GM18517 (cell line): Measurements from ENCODE around the gene AREL1.
"Not testable (repeated sequence)": the region's sequence is repeated elsewhere in the genome, so short reads cannot be mapped to it uniquely, and the experiment has no call there.

Source experiments
- ATAC-seq: cut with Tn5 transposase; IDR thresholded peaks from one replicate; pipeline ENCODE4 v1.9.1; 2021; ENCODE audit warnings: mild to moderate bottlenecking, moderate library complexity; ENCODE audit not compliant: unreplicated experiment

Gene AREL1, protein sequence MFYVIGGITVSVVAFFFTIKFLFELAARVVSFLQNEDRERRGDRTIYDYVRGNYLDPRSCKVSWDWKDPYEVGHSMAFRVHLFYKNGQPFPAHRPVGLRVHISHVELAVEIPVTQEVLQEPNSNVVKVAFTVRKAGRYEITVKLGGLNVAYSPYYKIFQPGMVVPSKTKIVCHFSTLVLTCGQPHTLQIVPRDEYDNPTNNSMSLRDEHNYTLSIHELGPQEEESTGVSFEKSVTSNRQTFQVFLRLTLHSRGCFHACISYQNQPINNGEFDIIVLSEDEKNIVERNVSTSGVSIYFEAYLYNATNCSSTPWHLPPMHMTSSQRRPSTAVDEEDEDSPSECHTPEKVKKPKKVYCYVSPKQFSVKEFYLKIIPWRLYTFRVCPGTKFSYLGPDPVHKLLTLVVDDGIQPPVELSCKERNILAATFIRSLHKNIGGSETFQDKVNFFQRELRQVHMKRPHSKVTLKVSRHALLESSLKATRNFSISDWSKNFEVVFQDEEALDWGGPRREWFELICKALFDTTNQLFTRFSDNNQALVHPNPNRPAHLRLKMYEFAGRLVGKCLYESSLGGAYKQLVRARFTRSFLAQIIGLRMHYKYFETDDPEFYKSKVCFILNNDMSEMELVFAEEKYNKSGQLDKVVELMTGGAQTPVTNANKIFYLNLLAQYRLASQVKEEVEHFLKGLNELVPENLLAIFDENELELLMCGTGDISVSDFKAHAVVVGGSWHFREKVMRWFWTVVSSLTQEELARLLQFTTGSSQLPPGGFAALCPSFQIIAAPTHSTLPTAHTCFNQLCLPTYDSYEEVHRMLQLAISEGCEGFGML

DNA sequence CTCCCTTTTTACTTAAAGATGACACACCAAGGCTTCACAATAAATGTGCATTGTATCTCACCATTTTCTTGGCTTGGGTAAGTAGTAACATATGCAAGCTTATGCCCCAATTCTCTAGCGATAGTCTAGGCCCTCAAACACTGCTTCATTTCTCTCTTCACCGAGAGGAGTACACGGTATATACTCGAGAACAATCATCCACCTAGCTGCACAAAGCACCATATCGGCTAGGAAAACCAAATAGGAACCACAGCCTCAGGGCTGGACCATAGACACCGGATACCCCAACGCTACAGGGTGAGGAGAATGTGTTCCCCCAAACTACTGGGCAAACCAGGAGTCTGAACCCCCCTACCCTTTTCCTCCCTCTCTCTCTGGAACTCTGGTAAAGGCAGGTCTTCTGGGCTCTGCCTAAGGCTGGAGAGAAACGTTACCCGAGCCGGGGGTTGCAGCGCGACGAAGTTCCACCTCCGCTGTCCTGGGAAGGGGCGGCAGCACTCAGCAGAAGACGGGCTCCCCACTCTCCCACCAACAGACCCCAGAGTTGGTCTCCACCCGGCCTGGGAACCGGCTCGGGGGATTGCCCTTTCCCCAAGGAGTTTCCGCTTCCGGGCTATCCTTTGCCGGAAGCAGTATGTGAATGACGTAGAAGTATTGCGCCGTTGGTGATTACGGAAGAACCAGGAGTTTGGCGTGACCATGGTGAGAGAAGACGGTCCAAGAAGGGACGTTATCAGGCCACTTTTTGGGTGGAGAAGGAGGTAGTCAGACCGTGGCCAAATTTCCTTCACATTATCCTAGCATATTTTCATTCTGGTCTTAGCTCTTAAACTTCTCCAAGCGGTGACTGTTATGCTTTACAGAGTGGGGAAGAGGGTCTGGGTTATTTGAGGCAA is at the start of gene AREL1, which contains the start of gene FCF1:
Gene AREL1, minus strand, starts transcription at position 582 of the 896 bp plus-strand sequence. CDS start 27,465 bp downstream, outside the sequence.
Gene FCF1, plus strand, starts transcription at position 646 of the 896 bp plus-strand sequence. Its CDS starts 54 bp downstream, at position 700.
- ATAC-seq, result peak; percentile 81

DNA sequence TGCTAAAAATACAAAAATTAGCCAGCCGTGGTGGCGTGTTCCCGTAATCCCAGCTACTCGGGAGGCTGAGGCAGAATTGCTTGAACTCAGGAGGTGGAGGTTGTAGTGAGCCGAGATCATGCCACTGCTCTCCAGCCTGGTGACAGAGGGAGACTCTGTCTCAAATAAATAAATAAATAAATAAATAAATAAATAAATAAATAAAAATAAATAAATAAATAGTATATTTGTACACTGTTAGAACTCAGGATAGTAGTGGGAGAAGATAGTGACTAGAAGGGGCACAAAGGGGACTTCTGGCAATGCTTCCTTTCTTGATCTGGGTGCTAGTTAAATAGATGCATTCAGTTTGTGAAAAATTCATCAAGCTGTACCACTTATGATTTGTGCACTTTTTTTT is 45.6 kb upstream of the AREL1 start:
- ATAC-seq, result not testable (repeated sequence)

DNA sequence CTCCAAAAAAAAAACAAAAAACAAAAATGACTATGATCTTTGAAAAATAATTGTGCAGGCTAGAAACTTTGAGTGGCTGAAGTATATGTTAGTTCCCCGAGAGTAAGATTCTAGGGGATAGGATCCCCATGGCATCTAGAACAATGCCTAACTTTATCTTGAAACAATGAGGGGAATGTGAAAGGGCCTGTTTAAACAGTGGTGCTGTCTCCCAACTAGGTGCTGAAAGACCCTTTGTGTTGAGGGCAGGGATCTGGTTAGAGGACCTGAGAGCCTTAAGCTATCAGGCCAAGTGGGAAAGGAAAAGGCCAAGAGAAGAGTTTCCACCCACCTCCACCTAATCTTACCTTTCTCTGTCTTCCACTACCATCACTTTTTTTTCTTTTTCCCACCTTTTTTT is 43.4 kb upstream of the AREL1 start:
- no peak for ATAC-seq

DNA sequence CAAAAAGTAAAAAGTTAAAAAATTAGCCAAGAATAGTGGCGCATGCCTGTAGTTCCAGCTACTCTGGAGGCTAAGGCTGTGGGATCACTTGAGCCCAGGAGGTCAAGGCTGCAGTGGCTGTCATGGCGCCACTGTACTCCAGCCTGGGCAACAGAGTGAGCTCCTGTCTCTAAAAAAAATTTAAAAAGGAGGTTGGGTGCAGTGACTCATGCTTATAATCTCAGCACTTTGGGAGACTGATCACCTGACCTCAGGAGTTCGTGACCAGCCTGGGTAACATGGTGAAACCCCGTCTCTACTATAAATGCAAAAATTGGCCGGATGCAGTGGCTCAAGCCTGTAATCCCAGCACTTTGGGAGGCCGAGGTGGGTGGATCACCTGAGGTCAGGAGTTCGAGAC is 42.0 kb upstream of the AREL1 start:
- ATAC-seq, result no peak

DNA sequence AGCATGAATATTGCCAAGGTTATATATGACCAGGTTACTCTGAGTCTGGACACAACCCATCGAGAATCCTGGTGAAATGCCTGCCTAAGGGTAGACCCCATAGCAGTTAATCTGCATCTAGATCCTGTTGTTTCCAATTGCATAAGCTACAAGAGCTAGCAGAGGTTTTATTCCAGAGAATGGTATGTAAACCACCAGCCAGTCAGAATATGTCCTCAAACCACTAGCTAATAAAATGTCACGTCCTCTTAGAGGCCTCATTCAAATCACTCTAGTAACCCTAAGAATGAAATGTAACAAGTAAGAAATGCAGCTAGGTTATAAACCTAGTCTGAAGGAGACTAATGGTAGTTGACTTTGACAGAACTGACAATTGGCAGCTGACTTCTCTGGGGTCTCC is 41.3 kb upstream of the AREL1 start:
- ATAC-seq, result no peak

DNA sequence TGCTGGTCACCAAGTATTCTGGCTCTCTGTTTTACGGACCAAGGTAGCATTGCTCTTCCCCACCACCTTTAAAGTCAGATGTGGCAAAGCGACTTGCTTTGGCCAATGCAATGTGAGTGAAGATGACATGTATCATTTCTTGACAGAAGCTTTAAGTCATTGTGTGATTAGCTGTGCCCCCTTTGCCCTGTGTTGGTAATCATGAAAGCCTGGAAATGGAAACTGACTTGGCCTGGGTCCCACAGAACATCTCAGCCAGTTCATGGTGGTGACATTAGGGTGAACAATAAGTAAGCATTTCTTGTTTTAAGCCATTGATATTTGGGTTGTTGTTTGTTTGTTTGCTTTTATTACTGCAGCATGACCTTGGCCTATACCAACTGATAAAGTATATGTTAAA is 34.4 kb upstream of the AREL1 start:
- no peak for ATAC-seq

DNA sequence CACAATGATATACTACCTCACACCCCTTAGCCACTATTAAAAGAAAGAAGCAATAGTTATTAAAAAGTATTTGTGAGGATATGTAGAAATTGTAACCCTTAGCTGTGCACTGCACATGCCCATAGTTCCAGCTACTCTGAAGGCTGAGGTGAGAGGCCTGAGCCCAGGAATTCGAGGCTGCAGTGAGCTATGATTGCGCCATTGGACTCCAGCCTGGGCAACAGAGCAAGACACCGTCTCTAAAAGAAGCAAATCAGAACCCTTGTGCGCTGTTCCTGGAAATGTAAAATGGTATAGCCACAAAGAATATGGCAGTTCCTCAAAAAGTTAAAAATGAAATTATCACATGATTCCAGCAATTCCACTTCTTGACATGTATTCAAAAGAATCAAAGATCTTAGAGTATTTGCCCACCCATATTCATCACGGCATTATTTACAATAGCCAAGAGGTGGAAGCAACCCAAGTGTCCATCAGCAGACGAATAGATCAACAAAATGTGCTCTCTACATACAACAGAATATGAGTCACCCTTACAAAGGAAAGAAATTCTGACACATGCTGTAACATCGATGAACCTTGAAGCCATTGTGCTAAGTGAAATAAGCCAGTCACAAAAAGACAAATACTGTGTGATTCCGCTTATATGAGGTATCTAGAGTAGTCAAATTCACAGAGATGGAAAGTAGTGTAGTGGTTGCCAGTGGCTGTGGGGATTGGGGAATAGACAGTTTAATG is 26.6 kb upstream of the AREL1 start:
- ATAC-seq, result no peak

DNA sequence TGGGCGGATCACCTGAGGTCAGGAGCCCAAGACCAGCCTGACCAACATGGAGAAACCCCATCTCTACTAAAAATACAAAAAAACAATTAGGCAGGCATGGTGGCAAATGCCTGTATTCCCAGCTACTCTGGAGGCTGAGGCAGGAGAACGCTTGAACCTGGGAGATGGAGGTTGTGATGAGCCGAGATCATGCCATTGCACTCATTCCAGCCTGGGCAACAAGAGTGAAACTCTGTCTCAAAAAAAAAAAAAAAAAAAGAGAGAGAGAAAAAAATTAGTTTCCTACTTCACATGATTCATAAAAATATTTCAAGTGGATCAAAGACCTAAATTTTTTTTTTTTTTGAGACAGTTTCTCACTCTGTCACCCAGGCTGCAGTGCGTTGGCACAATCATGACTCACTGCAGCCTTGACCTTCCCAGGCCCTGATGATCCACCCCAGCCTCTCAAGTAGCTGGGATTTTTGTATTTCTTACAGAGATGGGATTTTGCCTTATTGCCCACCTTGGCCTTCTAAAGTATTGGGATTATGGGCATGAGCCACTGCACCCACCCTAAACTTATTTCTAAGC is 25.0 kb upstream of the AREL1 start:
- no peak for ATAC-seq

DNA sequence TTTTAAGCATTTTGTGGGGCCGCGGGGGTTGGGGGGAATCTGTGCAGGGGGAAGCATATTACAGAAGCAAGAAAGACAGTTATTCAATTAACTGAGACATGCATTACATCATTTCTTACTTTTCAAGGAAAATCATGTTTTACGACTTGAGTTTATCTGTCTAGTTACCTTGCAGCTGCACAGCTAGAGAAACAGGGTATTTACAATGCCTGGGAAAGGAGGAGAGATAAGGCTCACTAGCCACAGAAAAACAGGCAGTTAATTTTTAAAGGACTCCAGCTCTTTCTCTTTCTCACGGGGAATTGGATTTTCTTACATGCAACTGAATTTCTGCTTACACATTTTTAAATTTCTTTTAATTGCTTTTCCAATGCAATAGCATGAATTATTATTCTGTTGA is 22.2 kb upstream of the AREL1 start:
- ATAC-seq, result no peak

DNA sequence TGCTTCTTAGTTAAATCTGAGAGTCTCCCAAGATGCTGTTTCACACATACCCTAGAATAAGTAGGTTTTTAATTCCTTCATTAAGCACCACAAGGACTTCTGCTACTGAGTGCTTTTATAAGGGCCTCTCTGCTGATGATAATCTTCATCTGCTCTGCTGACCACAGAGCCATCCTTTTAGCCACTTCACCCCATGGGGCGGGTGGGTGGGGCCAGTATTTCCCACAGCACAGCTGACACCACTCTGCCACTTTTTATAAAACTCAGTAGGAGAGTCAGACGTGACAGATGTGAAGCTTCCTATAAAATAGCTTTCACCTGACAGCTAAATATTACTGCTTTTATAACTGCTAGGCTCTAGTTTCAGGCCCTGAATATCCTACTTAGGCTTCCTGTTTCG is 20.3 kb upstream of the AREL1 start:
- no peak for ATAC-seq

DNA sequence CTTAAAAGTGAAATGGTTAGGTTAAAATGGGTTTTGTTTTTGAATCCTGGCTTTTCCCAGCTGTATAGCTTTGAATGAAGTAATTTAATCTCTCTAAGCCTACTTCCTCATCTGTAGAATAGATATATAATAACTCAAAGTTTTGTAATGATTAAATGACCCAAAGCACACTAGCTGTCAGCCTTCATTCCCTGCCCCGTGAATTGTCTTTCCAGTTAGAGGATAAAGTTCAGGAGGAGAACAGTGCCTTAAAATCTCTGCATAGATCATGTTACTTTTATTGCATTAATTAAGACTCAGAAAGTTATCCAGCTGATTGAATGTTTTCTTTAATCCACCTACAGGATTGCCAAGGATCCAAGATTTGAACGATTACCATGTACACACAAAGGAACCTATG is 19.5 kb upstream of the AREL1 start:
- ATAC-seq, result no peak

DNA sequence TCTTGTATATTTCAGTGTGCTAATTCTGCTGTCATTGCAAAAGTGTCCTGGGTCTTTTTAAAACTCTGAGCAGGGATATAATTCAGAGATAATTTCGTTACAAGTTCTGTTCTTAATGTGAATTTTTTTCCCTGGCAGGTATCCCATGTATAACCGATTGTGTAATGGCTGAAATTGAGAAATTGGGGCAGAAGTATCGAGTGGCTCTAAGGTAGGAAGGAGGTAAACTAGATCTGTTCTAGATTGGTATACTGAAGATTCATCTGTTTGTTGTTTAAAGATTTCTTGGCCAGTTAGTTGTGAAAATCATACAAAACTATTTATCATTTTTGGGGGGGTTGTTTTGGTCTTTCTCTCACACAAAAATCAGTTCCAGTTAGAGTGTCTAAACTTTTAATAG is 10.3 kb upstream of the AREL1 start:
- no peak for ATAC-seq

DNA sequence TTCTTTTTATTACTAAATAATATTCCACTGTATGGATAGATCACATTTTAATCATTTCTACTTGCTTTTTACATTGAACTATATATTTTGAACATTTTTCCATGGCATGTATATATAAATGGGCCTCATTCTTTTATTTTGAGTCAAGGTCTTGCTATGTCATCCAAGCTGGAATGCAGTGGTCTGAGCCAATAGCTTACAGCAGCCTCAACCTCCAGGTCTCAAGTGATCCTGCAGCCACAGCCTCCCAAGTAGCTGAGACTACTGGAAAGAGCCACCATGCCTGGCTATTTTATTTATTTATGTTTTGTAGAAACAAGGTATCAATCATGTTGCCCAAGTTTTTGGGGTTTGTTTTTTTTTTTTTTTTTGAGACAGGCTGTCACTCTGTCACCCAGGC is 7.6 kb upstream of the AREL1 start:
- ATAC-seq, result no peak

DNA sequence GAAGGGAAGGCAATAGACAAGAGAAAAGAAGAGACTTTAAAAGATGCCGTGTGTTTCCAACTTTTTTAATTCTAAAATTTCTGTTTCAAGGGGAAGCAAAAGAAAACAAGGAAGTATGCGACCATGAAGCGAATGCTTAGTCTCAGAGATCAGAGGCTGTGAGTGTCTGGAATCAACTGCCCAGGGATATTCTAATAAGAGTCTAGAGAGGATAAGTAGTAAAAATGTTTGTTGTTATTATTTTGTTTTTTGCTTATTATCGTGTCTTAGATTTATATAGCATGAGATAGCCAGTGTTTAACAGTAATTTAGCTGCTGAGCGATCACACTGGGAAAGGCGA is 485 bp upstream of the AREL1 start:
- ATAC-seq, result no peak

DNA sequence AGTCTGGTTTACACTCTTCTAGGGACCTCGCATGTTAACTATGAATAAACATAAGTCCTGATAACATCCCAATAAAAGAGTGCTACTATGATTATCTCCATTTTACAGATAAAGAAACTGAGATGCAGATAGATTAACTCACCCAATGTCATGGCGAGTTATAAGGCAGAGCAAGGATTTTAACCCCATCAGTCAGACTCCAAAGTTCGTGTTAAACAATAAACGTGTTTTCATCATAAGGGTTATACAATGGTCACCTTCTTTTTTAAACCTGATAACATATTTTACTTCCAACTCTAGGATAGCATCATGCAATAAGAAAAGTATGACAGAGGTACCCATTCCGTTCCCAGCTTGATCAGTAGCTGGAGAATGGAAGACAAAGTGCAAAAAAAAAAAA is 1.2 kb downstream of the AREL1 start:
- ATAC-seq, result no peak

DNA sequence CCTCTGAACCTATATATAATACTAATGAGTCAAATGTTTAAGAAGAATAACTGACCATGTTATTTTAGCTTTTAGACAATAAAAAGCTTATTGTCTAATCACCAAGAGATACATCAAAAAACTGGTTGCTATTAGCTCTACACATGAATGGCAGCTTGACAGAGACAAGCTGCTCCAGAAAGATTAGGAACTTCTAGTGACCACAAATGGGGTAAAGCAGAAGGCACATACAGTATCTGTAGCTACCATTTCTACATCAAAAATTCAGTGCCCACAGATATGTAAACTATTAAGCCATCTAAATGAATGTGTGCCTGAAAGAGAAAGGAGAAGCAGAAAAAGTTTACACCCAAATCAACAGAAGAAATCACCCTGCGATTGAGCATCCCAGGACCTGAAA is 2.4 kb downstream of the AREL1 start:
- ATAC-seq, result no peak

DNA sequence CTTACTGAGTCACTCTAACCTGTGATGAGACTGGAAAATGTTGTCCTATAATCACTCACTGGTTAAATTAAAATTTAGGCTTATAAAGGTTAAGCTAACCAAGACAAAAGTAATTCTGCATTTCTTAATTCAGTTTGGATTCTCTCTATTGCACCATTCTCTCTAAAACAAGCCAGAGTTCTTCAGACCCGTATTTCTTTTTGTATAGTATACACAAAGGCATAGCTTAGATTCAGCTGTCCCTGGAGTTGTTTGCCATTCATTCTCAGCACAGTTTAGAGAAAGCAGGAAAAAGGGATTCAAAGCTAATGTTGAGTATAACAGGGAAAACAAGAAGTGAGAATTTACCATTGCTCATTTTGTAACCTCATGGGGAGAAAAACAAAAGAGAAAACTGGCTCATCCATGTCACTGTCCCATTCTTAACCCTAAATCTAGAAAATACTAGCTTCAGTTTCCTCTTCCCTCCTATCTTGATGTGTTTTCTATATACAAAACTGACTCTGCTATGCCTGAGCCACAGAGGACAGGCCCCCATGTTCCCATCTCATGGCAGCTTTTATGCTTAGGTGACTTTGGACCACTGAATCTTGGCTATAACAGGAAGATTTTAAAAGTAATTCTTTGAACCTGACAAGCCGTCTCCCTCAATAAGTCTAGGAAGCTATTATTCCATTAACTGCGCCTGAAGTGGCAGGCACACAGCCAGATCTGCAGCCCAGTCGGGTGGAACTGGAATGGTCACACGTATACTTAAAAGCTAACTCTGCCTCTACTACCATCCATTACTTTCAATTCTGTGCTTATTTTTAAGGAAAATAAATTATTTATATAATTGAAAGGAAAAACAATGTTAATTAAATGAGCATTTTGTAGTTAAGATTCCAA is 7.0 kb downstream of the AREL1 start:
- no peak for ATAC-seq

DNA sequence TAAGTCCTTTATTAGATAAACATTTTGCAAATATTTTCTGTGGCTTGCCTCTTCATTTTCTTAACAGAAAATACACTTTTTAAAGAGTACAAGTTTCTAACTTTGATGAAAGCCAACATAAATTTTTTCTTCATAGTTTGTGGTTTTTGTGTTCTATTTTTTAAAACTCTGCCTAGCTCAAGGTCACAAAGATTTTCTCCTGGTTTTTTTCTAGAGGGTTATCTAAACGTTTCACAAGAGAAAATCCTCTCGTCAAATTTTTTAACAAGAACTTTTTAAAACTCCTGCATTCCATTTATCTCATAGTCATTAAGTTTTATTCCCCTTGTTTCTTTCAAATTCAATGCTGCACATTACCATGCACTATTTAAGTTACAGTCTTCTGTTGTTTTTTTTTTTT is 8.2 kb downstream of the AREL1 start:
- ATAC-seq, result no peak

DNA sequence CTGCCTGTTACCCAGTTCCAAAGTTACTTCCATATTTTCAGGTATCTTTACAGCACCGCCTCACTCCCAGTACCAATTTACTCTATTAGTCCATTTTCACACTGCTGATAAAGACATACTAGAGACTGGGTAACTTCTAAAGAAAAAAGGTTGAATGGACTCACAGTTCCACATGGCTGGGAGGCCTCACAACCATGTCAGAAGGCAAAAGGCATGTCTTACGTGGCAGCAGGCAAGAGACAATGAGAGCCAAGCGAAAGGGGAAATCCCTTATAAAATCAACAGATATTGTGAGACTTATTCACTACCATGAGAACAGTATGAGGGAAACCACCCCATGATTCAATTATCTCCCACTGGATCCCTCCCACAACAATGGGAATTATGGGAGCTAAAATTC is 9.8 kb downstream of the AREL1 start:
- ATAC-seq, result no peak
